Activated CD4-positive, alpha-beta T cell treated with anti-CD3 and anti-CD28 coated beads for 24 hours (primary cell): ENCODE results near the gene TNFRSF18.

Experiments
- DNase-seq, 2 donors: peaks; one replicate each; pipeline ENCODE4 v3.0.0-alpha.2; 2020; ENCODE audit warnings: low read depth in 2 of 2

TNFRSF18 gene

DNA sequence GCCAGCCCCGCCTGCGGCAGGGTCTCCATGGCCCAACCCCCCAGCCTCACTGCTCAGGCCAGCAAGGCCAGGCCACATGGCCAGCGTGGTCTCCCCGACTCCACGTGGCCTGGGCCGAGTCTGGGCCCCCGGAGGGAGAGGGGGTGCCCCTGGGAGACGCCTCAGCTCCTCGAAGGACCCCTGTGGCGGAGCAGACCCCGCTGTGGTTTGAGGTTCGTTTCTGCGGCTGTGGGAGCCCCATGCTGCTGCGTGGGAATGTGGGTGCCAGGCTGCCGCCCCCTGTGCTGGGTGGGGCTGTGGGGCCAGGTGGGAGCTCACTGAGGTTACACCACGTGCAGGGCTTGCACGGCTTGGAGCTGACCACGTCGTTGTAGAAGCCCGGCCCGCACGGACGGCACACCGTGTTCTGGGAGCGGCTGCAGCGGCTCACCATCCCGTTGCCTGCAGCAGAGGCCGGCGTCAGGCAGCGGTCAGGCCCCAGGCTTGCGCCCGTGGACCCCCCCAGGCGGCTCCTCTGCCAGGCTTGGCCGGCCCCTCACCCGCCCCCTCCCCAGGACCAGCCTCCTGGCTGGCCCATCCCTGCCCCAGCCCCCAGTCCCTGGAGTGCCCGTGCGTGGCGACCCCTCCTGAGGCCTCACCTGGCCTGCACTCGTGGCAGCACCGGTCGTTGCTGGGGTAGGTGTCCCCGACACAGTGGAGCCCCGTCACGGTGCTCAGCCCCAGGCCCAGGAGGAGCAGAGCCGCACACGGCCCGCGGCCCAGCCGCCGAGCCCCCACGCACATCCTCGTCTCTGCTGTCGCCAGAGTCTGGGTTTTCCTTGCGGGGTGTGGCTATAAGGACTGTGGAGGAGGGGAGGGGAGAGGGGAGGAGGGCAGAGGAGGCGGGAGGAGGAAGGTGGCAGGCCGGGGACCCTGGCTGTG, 7.2 kb upstream of the TNFRSF18 start, which contains the start of gene TNFRSF4:
TSS of gene TNFRSF4 (minus strand) at position 809 of the 921 bp plus-strand sequence. CDS start at position 783, 26 bp downstream.
- peak; percentile 54 to 56 for DNase-seq

DNA sequence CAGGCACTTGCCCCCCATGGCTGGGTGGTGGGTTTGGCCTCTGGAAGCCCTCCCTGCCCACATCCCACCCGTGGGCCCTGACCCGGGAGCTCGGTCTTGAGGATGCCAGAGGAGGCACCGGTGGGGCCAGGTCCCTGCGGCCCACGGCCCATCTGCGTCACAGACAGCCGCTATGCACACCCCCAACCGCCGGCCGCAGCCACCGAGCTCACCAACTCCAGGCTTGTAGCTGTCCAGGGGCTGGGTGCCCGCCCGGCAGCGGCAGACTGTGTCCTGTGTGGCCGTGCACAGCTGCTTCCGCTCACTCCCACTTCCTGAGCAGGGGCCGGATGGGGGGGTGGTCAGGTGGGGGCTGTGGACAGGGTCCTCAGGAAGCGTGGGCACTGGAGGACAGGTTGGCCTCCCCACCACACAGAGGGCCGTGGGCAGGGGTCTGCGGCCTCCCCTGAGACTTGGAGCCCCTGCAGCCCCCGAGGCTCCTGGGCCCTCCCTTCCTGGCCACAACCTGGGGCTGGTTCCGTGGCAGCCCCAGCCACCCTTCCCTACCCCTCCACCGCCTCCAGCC, 6.5 kb upstream of the TNFRSF18 start:
- no peak for DNase-seq

DNA sequence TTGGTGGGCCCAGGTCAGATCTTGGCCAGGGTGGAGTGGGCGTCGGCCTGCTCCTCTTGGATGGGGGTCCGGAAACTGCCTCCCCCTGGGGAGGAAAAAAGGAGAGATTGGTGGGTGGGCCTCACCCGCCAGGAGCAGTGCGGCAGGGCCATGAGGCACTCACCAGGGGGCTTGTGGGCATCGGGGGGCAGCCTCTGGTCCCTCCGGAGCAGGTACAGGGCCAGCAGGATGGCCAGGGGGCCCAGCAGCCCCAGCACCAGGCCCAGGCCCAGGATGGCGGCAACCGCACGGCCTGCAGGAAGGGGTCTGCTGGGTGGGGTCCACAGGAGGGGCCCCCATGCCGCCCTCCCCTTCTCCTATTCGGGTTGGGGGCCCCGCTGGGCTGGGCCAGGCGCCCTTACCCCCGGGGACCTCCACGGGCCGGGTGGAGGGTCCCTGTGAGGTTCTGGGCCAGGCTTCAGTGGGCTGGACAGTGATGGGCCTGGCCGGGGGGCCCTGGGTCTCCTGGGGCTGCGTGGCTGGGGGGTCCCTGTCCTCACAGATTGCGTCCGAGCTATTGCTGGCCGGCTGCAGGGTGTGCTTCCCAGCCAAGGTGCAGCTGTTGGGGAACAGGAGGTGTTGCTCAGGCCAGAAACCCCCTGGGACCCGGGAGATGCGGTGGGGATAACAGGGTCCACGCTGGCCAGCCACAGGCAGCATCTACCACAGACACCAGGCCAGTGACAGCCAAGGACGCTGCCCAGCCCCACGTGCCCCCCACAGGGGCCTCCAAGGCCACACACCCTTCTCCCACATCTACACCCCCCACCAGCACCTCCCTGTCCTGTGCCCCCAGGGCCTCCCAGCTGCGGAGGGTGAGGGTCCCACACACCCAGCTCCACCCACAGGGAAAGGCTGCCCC, 5.4 kb upstream of the TNFRSF18 start:
- DNase-seq = no peak

DNA sequence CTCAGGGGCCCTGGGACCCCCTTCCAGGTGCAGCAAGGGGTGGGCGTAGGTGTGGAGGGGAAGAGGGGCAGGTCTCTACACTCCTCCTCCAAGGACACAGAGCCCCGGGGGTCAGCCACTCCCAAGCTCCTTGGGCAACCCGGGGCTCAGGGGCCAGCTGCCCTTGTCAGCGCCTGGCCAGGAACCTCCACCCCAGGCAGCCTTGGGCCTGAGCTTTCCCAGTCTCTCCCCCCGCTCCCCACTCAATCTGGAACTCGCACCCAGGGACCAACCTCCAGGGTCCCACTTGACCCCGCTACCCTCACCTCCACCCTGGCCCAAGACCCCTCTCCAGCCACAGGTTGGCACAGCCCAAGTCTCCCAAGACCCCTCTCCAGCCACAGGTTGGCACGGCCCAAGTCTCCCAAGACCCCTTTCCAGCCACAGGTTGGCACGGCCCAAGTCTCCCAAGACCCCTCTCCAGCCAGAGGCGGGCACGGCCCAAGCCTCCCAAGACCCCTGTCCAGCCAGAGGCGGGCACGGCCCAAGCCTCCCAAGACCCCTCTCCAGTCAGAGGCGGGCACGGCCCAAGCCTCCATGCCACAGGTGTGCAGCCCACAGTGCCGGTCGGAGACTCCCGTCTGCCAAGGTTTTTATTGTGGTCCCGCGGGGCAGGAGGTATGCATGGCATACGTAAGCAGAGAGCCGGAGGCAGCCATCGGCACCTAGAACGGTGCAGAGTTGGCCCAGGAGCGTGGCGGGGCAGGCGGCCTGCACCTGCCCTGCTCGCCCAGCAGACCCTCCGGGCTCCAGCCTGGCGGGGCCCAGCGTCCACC, 4.5 kb upstream of the TNFRSF18 start:
- no peak for DNase-seq

DNA sequence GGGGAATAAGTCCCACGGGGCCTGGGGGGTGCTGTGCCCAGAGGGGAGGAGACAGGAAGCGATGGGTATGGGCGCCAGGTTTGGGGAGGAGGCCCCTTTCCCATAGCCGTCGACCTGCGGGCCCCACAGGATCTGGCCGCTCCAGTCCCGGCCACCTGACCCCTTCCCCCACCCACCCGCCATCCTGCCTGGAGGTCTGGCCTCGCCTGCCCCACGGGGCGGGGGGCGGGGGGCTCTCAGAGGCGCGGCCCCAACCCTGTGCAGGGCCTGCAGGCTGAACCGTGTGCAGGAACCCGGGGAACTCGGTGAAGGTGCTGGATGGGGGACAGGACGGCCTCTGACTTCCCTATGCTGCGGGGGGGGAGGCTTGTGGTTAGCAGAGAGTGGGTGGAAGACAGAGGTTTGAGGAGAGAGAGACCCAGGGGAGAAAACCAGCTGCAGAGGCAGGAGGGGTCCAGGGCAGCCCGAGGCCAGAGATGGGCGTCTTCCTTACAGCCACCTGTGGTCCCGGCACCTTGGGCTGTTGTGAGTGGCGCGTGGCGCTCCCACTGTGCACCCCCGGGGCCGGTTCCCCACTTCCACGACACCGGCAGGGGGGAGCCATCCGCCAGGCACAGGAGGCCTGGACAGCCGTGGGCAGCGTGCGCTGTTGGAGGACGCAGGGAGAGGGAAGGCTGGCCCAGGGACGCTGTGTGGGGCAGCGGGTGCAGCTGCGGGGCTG, 2.5 kb upstream of the TNFRSF18 start:
- DNase-seq = no peak

DNA sequence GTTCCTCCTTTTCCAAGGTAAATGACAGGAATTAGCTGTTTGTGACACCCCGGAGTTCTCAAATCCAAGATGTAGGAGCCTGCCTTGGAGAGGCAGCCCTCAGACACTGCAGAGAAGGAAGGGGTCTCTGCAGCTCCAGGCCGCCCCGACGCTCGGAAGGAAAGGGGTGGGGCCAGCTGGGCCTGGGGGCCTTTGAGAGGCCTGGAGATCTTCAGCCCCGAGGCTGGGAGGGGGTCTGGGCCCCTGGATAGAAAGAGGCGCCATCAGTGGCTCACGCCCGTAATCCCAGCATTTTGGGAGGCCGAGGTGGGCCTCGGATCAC, 1.1 kb upstream of the TNFRSF18 start:
- DNase-seq = no peak

DNA sequence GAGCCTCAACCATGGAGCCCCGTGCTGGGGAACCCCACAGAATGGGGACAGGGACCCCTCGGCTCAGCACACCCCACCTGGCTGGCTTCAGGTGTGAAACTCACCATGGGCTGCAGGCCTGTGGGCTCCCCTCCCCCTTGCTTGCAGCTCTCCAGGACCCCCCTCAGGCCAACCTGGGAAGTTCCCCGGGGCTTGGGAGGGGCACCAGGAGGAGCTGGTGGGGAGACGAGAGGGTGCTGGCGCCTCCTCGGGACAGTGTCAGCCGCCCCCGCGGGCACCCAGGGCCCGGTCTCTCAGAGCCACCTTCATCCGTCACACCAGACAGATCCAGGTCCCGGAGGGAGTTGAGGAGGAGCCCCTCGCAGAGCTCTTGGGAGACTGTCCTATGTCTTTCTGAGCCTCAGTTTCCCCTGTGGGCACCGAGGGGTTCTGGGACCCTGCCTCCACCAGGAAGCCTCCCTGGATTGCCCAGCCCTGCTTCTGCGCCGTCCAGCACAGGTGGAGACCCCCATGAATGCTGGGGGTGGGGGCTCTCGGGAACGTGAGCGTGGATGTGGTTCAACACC, 657 bp upstream of the TNFRSF18 start:
- no peak for DNase-seq

DNA sequence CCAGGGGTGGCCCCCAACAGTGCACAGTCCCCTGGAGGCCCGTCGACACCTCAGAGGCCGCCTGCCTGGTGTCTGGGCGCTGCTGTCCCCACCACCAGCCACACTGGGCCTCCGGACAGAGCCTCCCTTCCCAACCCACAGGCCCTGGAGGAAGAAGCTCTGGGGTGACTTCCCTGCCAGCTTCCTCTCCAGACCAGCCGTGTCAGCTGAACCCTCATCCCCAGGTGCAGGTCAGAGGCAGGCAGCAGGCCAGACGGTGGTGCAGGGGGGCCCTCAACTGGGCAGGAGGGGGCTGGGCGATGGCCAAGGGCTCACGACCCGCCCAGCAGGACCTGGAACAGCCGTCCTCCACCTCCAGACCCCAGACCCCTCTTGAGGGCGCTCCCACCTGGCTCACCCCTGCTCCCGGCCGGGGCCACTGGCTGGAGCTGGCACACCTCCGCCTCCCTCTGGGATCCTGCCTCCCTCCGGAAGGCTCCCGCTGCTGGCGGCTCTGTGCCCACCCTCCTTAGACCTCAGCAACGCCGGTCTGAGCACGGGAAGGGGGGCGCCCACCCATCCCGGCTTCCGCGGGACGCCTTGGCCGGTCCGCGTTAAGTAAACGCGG, 520 bp downstream of the TNFRSF18 start:
- DNase-seq = no peak

DNA sequence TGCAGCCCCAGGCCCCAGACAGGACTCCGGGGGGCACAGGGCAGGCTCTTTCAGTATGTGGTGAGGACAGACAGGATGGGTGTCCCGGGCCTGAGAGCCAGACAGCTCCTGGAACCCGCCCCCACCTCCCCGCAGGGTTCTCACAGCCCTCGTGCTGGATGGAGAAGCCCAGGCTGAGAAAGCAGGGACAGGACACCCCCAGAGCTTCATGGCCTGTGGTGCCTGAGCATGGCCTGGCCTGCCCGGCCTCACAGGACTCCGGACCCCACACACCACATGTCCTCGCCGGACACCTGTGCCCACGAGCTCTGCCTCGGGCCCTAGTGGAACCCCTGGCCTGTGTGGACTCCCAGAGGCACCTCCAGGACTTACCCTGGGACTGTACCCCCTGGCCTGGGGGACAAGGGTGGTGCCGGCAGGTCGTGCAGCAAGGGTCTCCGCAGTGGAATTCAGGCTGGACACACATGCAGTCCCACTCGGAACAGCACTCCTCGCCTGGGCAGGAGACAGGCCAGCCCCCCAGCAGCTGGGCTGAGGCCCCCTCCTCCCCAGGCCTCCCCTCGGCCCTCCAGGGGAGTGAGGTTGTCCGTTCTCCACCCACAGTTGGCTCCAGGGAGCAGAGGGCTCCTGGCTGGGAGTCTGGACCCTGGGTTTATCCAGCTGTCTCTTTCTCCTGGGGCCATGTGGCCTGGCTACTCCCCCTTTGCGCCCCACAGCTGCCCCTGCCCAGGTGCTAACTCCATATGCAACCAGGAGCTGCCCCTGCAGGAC, 1.2 kb downstream of the TNFRSF18 start:
- no peak for DNase-seq

DNA sequence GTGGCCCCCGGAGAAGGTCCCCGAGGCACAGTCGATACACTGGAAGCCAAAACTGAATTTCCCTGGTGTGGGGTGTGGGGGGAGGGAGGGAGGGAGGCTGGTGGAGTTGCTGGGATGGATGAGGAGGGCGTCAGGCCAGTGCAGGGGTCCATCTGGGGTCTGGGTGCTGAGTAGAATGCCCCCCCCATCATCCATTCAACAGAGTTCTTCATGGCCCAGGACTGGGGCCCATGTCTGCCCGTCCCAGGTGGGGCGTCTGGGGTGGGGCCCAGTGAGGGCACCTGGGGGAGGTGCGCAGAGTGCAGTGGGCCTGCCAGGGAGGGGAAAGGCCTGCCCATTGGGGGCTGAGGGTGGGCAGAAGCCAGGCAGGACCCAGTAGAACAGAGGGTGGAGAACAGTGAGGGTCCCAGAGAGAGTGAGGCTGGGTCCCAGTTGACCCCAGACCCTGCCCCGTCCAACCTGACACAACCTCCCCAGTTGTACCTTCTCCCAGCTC, 1.9 kb downstream of the TNFRSF18 start:
- no peak for DNase-seq

DNA sequence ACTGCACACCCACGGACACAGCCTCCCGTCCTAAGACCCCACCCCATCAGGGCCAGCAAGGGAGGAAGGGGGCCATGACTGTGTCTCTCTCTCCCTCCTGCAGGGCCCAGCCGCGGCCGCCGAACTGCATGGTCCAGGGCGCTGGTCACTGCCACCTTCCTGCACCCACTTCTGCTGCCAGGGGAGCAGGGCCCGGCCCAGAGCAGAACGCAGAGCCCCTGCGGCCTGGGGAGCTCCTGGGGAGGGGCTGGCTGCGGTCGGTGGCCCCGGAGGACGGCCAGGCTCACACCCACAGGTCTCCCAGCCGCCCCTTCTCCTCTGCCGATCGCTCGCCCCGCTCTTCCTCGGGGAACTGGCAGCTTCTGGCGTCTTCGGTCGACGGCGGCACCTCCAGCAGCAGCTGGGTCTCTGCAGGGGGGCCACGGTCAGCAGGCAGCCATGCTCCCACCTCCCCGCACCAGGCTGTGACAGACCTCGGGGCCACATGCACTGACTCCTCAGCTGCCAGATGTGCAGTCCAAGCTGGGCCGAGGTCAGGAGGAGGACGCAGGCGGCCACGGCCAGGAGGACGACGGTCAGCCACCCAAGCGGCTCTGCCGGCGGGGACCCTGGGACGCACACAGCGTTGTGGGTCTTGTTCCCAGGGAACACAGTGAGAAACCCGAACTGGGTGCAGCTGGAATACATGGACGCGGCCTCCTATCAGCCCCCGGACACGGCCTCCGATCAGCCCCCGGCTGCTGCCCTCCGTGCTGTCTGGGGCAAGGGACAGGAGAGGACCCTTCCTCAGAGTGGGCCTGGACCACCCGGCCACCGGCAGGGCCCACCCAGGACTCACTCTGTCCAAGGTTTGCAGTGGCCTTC, 2.6 kb downstream of the TNFRSF18 start:
- no peak for DNase-seq

DNA sequence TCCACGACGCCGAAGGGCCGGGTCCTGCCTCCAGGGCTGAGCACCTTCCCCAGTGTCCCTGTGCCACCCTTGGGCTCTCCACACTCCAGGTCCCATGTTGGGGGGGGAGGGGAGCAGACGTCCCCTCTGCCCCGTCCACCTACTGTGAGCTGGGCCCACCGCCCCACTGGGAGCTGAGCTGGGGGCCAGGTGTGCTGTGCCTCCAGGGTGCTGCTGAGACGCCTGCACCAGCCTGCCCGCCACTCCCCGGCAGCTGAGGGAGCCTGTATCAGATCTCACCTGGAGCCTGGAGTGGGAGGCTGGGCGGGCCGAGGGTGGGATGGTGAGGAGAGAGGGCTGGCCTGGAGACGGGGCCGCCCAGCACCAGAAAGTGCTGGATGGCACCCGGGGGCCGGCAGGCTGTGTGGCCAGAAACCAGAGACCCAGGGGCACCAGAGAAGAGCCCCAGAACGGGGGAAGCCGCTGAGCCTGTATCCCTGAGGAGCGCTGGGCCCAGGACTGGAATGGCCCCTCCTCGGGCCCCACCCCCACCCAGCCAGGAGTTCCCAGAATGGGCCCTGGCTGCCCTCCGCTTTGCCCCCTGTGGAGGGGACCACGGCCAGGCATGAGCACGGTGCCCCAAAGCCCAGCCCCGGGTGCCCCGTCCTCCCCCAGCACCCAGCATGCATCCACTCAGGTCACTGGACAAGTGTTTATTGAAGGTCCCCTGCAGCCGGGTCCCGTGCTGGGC, 3.4 kb downstream of the TNFRSF18 start:
- no peak for DNase-seq

DNA sequence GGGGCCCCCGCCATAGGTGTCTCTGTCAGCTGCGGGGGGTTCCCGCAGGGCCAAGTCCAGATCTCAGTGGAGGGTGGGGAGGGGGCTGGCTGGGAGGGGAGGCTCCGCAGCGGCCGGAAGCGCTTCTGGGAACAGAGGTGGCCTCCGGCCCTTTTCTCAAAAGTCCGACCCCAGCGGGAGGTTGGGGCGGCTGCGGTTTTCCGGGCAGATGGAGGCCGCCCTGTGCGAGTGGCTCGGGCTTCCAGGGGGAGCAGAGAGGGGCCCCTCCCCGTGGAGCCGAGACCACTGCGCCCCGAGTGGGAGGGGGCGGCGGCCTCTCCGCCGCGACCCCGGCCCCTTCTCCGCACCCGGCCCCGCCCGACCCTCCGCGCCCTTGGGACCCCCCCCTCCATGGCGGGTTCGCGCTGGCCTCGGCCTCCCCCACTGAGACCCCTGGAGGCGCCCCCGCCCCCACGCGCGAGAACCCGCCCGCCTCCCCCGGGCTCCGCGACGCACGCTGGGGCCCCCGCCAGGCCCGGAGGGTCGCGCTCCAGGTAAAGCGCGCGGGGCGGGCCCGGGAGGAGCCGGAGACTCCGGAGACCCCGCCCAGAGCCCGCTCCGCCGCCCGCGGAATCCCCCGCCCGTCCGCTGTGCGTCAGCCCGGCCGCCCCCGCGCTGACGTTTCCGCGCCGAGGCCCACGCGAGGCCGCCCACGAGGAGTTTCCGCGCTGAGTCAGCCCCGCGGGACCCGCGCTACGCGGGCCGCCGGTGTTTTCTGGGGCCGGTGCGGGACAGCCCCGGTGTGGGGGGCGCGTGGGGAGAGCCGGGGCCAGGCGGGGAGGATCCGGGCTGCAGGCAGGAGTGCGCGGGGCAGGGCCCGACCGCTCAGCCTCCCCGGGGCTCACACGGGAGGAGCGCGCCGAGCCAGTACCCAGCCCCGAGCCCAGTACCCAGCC, 5.2 kb downstream of the TNFRSF18 start:
- DNase-seq = peak; percentile 84 to 86

DNA sequence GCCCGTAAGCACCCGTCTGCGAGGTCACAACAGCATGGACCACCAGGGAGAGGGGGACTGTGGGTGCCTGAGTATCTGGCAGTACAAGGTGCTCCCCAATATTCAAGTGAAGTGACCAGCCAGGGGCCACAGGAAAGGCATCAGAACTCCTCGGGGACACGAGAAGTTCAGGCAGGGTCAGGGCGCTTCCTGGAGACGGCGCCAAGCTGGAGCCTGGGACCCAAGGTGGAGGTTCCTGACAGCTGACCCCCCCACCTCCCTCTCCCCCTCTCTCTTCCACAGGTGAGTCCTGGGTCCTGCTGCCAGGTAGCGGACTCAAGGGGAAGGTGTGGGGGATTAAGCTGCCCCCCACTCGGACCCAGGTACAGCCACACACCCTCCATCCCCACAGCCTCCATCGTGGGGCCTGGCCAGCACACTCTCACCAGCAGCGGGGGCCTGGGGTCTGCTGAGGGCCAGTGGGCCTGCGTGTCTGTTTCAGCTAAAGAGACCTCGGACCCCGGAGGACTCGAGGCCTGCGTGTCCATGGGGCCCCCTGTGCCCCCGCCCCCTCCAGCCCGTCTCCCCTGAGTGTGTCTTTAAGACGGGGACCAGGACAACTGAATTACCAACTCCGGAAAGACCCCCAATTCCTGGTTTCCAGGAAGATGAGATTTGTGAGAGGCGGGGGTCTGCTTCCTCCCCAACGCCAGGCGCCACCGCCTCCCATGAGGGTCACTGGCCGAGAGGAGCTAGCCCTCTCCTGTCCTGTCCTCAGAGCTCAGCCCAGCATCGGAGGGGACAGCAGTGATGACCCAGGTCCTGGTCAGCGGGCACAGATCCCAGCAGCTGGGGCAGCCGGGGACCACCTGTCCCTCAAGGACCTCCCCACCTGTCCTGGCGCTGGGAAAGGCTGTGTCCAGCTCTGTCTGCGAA, 6.2 kb downstream of the TNFRSF18 start:
- no peak for DNase-seq
